Measurements from ENCODE around the gene C17orf113. TPM values are rescaled to one million over a fixed set of nuclear protein-coding genes. Genes with fewer than 3 reads are reported as not detected.
A peak's percentile ranks its signal among the peaks of the same experiment; 100 is the strongest.

Gene C17orf113
- total and polyA plus RNA-seq, 4 donors: 0.12 to 0.17 (median 0.14) TPM; not detected in 1

GRCh38 chr17:42019509-42020404, 30.6 kb downstream of the C17orf113 start, which contains the start of gene NKIRAS2 (continued):
- TF ChIP-seq RAD21 (IDR thresholded peaks at IDR 0.05) (peak; percentile 56 to 72), YY1 (IDR thresholded peaks at IDR 0.05) (peak; percentile 61), SP1 (IDR thresholded peaks at IDR 0.05) (peak; percentile 41), JUND (IDR thresholded peaks at IDR 0.05) (peak in 1 of 2 donors; percentile 9)

- DNase-seq (ENCODE audit: low spot score): no peak
- H3K36me3 ChIP-seq (ENCODE audit: control insufficient read depth in 4 of 4, insufficient read depth in 3 of 4, low read depth in 1 of 4, low read length in 3 of 4): peaks cover 3 to 8% (median 7%) of the 10 kb centered on the region in 4 donors
- no peak overlapping the region for H3K9ac ChIP-seq (ENCODE audit: low read depth in 1 of 2, low read length in 2 of 2)
- TF ChIP-seq JUND (IDR thresholded peaks at IDR 0.05) (no peak), SP1 (IDR thresholded peaks at IDR 0.05) (no peak), REST (IDR thresholded peaks at IDR 0.05) (no peak), RAD21 (IDR thresholded peaks at IDR 0.05) (no peak), RXRA (IDR thresholded peaks at IDR 0.05) (no peak), HNF4G (IDR thresholded peaks at IDR 0.05) (no peak), HNF4A (conservative IDR thresholded peaks at IDR 0.05) (no peak), MAX (IDR thresholded peaks at IDR 0.05) (no peak), EGR1 (IDR thresholded peaks at IDR 0.05; ENCODE audit: low read depth in 2 of 2) (no peak), FOXA1 (IDR thresholded peaks at IDR 0.05) (no peak), NR2F2 (IDR thresholded peaks at IDR 0.05) (no peak), GABPA (IDR thresholded peaks at IDR 0.05 in 1 of 2, conservative IDR thresholded peaks at IDR 0.05 in 1 of 2) (no peak), ZBTB33 (IDR thresholded peaks at IDR 0.05) (no peak), YY1 (IDR thresholded peaks at IDR 0.05) (no peak), FOXA2 (IDR thresholded peaks at IDR 0.05) (no peak), ATF3 (IDR thresholded peaks at IDR 0.05) (no peak), CTCF (IDR thresholded peaks at IDR 0.05; ENCODE audit: low read depth, low read length, missing input control) (no peak)
- WGBS: 94% methylated on average over 4 of the region's 4 CpGs
- H3K4me3 ChIP-seq (ENCODE audit: low read depth in 1 of 3, low read length in 3 of 3): no peak overlapping the region
- H3K4me1 ChIP-seq (ENCODE audit: control insufficient read depth in 4 of 4, insufficient read depth in 4 of 4, low read length in 3 of 4): peaks cover 4 to 48% (median 38%) of the 10 kb centered on the region in 4 donors
- H3K27ac ChIP-seq (ENCODE audit: low read depth in 1 of 2, low read length in 2 of 2): no peak overlapping the region
- H3K9me3 ChIP-seq (ENCODE audit: control insufficient read depth in 4 of 4, low read length in 3 of 4): no peaks in the 10 kb centered on the region
- H3K27me3 ChIP-seq (ENCODE audit: control insufficient read depth in 4 of 4, insufficient read depth in 4 of 4, low read length in 3 of 4): no peaks in the 10 kb centered on the region
Observed at GRCh38 chr17:42018988-42019387, 31.4 kb downstream of the C17orf113 start.

Measured in liver (tissue), 9 donors.